ENCODE results near the gene PTPN13.

DNA sequence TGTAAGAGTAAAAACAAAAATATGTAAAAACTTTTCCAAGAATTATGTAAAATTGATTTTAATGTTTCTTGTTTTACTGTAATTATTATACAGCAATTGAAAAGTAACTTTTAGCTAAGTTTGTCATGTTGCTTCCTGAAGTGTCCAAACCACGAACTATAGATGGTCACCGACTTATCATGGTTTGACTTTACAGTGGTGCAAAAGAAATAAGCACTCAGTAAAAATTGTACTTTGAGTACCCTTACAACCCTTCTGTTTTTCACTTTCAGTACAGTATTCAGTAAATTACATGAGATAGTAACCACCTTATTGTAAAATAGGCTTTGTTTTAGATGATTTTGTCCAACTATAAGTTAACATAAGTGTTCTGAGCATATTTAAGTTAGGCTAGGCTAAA lies 161.3 kb downstream of the PTPN13 start:
- TF ChIP-seq CTCF (IDR thresholded peaks at IDR 0.05) (no peak), EP300 (IDR thresholded peaks at IDR 0.05) (no peak)
